OCI-LY1 (cell line): ENCODE measurements around the gene DYSF.

ENCODE experiments used
- CTCF ChIP-seq: fragments of 200-600 bp; sonication (generic), shearing (Covaris generic); IDR thresholded peaks from 2 replicates; pipeline ENCODE4 v1.5.1; 2017; ENCODE audit warnings: mild to moderate bottlenecking, antibody characterized with exemption, low read length, moderate library complexity, mixed read lengths
- EZH2 ChIP-seq: fragments of 200-600 bp; sonication (generic), shearing (Covaris generic); IDR thresholded peaks from 2 replicates; pipeline ENCODE4 v1.8.0; 2017; ENCODE audit warnings: borderline replicate concordance, mixed run types, mild to moderate bottlenecking, antibody characterized with exemption, low read length, moderate library complexity, mixed read lengths

GRCh38 chr2:71591044-71591443 lies 137.7 kb downstream of the DYSF start:
- no peak for TF ChIP-seq CTCF
- TF ChIP-seq EZH2: no peak
